Osteoblast (primary cell): ENCODE results near the gene PPFIA1. TPM values are rescaled to one million over a fixed set of nuclear protein-coding genes. Genes with fewer than 3 reads are reported as not detected.
A peak's percentile ranks its signal among the peaks of the same experiment; 100 is the strongest.

ENCODE experiments used
- DNase-seq: peaks from one replicate; pipeline ENCODE4 v3.0.0; 2011; ENCODE audit warnings: low spot score, mixed read lengths; ENCODE audit not compliant: insufficient read length; ENCODE audit errors: missing footprints
- H2AFZ ChIP-seq: 2 replicates; pipeline ENCODE4 v1.6.0; 2011; ENCODE audit warnings: mild to moderate bottlenecking, low read length
- H3K27ac ChIP-seq: 2 replicates; pipeline ENCODE4 v1.5.1; 2011; ENCODE audit warnings: mild to moderate bottlenecking, low read depth, low read length, moderate library complexity
- H3K27me3 ChIP-seq: 2 replicates; pipeline ENCODE4 v1.6.0; 2012; ENCODE audit warnings: mild to moderate bottlenecking, control low read depth, inconsistent platforms, low read length, moderate library complexity; ENCODE audit not compliant: insufficient read depth
- H3K36me3 ChIP-seq: 2 replicates; pipeline ENCODE4 v1.5.1; 2011; ENCODE audit warnings: mild to moderate bottlenecking, low read length, control low read depth, moderate library complexity; ENCODE audit not compliant: insufficient read depth
- H3K4me1 ChIP-seq: 2 replicates; pipeline ENCODE4 v1.5.1; 2011; ENCODE audit warnings: mild to moderate bottlenecking, low read length, control low read depth, moderate library complexity; ENCODE audit not compliant: insufficient read depth
- H3K4me2 ChIP-seq: 2 replicates; pipeline ENCODE4 v1.6.0; 2011; ENCODE audit warnings: mild to moderate bottlenecking, low read length; ENCODE audit not compliant: insufficient read depth
- H3K4me3 ChIP-seq: fragments of 200-600 bp; sonication (generic); 3 replicates; pipeline ENCODE4 v1.5.1; 2012; ENCODE audit warnings: mild to moderate bottlenecking, low read length, inconsistent platforms; ENCODE audit not compliant: insufficient read depth
- H3K79me2 ChIP-seq: 2 replicates; pipeline ENCODE4 v1.6.0; 2012; ENCODE audit warnings: mild to moderate bottlenecking, low read length, control low read depth, inconsistent platforms; ENCODE audit not compliant: insufficient read depth
- H3K9me3 ChIP-seq: 2 replicates; pipeline ENCODE4 v1.5.1; 2011; ENCODE audit warnings: low read depth, low read length, control low read depth
- H4K20me1 ChIP-seq: 2 replicates; pipeline ENCODE4 v1.6.0; 2012; ENCODE audit warnings: mild to moderate bottlenecking, low read length, control low read depth; ENCODE audit not compliant: insufficient read depth
- total RNA-seq: library from RNA; depleted of rRNA; stranded (reverse); fragments of >200 nt; gene quantifications from 2 replicates; pipeline ENCODE4 v1.2.3, GENCODE V29; 2012
- TF ChIP-seq, protein P1 (sequence below): IDR thresholded peaks from 2 replicates; pipeline ENCODE4 v1.5.1; 2011; ENCODE audit warnings: mild to moderate bottlenecking, low read depth, low read length, moderate library complexity; ENCODE audit errors: extremely low read depth

The PPFIA1 gene
- total RNA-seq, 1 donor = 110 TPM

DNA sequence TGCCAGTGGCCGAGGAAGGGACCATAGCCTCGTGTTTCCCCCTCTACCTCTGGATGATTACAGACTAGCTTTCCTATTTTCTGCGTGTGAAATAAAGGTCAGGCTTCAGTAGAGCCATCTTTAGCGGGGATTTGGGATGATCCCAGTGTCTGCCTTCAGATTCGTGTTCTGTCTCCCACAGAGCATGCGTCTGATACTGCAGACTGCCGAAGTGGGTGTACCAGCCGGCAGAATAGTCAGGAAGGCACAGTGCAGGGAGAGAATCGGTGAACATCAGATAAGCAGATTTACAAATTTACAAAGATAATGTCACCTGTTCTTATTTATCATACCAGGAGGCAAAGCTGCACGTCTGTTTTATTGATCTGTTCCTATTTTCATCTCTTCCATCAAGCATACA is 138.9 kb downstream of the PPFIA1 start:
- DNase-seq = no peak
- Histone ChIP-seq H3K4me3 (no peak overlapping the region), H3K79me2 (peaks cover 82% of the 10 kb centered on the region), H3K9me3 (no peaks in the 10 kb centered on the region), H3K4me2 (no peak overlapping the region), H3K27ac (no peak overlapping the region), H4K20me1 (peaks cover 69% of the 10 kb centered on the region), H3K4me1 (no peaks in the 10 kb centered on the region), H2AFZ (no peak overlapping the region), H3K27me3 (no peaks in the 10 kb centered on the region), H3K36me3 (peaks cover 86% of the 10 kb centered on the region)
- TF ChIP-seq, protein P1, sequence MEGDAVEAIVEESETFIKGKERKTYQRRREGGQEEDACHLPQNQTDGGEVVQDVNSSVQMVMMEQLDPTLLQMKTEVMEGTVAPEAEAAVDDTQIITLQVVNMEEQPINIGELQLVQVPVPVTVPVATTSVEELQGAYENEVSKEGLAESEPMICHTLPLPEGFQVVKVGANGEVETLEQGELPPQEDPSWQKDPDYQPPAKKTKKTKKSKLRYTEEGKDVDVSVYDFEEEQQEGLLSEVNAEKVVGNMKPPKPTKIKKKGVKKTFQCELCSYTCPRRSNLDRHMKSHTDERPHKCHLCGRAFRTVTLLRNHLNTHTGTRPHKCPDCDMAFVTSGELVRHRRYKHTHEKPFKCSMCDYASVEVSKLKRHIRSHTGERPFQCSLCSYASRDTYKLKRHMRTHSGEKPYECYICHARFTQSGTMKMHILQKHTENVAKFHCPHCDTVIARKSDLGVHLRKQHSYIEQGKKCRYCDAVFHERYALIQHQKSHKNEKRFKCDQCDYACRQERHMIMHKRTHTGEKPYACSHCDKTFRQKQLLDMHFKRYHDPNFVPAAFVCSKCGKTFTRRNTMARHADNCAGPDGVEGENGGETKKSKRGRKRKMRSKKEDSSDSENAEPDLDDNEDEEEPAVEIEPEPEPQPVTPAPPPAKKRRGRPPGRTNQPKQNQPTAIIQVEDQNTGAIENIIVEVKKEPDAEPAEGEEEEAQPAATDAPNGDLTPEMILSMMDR = no peak

DNA sequence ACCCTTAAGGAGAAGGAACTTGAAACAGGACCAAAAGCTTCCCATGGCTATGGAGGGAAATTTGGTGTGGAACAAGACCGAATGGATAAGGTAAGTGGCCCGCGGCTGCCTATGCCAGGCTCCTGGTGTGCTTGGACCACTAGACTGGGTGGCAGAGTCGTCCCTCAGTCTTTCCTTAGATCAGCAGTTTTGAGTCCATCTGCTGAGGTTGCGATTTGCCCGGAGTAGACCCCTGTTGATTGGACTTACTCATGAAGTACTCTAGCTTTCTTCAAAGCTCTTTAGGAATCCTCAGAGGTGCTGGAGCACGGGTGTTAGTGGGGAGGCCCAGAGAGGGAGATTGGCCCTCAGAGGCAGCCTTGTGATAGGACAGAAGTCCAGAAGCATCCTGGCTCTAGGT is 139.4 kb downstream of the PPFIA1 start:
- H3K4me3 ChIP-seq = no peak overlapping the region
- peaks cover 69% of the 10 kb centered on the region for H4K20me1 ChIP-seq
- no peak overlapping the region for H2AFZ ChIP-seq
- no peaks in the 10 kb centered on the region for H3K27me3 ChIP-seq
- peaks cover 91% of the 10 kb centered on the region for H3K36me3 ChIP-seq
- TF ChIP-seq, protein P1 = no peak
- no peak overlapping the region for H3K4me2 ChIP-seq
- DNase-seq = peak; percentile 35
- peaks cover 78% of the 10 kb centered on the region for H3K79me2 ChIP-seq
- H3K9me3 ChIP-seq = no peaks in the 10 kb centered on the region
- H3K4me1 ChIP-seq = peaks cover 2% of the 10 kb centered on the region
- no peak overlapping the region for H3K27ac ChIP-seq

DNA sequence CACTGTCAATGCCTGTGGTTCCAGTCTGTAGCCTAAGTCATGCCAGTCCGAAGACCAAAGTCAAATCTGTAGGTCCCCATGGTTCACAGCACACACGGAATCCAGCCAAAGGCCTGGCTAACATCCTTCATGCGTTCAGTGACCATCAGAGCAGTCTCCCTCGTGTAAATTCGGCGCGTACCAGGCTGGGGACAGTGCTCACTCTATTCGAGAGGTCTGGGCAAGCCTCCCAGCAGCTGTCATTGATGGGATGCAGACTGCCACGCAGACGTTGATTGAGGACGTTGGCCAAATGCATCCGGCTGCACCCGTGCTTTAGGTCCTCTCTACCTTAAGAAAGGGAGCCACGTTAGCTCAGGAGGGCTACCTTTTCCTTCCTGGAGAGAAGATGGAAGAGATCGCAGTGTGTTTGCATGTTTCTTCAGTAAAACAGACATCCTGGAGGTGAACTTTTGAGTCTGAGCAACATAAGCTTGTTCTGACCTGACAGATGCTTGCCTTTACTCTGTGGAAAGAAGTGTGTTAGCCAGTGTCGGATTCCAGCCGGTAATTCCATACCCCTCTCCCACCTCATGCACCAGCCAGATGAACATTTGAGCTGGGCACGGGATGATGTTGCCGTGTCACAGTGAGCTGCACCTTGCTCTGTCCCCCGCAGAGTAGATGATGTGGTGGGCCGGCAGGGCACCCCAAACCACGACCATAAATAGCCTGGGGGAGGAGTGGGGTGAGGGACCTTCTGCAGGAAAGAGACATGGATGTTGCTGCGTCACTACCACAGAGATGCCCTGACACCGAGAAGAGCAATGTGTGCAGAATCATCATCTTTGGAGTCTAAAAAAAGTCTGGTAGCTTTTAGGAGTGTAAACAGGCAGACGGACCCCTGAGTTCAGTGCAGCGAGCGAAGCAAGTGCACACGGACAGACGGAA is 140.1 kb downstream of the PPFIA1 start:
- Histone ChIP-seq H3K4me2 (no peak overlapping the region), H3K79me2 (peaks cover 71% of the 10 kb centered on the region), H3K9me3 (no peaks in the 10 kb centered on the region), H3K4me3 (no peak overlapping the region), H3K27ac (no peak overlapping the region), H4K20me1 (peaks cover 67% of the 10 kb centered on the region), H3K4me1 (peaks cover 8% of the 10 kb centered on the region), H3K36me3 (peaks cover 88% of the 10 kb centered on the region), H3K27me3 (no peaks in the 10 kb centered on the region), H2AFZ (no peak overlapping the region)
- TF ChIP-seq, protein P1 = no peak
- DNase-seq = peak; percentile 46

DNA sequence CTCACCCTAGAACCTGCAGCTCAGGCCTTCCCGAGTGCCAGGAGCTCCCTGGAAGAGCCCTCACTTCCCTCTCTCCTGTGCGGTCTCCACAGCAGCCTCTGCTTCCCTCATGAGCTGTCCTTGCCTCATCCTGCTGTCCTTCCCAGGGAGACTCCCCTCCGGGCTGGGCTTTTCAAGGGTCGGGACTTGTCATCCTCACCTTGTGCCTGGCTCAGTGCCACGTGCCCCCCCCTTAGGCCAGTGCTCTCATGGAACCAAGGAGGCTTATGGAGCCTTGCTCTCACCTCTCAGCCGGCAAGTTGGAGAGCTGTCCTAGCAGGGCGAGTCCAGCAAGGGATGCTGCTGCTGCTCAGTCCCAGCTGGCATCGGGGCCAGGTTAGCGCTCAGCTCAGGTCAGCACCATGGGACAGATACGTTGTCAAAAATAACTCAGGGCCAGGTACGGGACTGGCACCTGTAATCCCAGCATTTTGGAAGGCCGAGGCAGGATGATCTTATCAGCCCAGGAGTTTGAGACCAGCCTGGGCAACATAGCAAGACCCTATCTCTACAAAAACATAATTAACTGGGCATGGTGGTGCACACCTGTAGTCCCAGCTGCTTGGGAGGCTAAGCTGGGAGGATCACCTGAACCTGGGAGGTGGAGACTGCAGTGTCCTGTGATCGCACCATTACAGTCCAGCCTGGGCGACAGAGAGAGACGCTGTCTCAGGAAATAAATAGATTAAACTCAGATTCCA is 141.4 kb downstream of the PPFIA1 start:
- Histone ChIP-seq H3K27ac (no peak overlapping the region), H3K4me1 (peaks cover 11% of the 10 kb centered on the region), H3K9me3 (no peaks in the 10 kb centered on the region), H3K4me2 (no peak overlapping the region), H3K79me2 (peaks cover 66% of the 10 kb centered on the region), H3K4me3 (no peak overlapping the region), H3K36me3 (peaks cover 90% of the 10 kb centered on the region), H2AFZ (no peak overlapping the region), H3K27me3 (no peaks in the 10 kb centered on the region), H4K20me1 (peaks cover 68% of the 10 kb centered on the region)
- DNase-seq = peak; percentile 6
- TF ChIP-seq, protein P1 = no peak
